Naive thymus-derived CD4-positive, alpha-beta T cell (primary cell): Measurements from ENCODE around the gene ASIC2. TPM values are rescaled to one million over a fixed set of nuclear protein-coding genes. Genes with fewer than 3 reads are reported as not detected.

ENCODE experiments used
- ATAC-seq: fragments of 150-1000 bp; cut with Tn5 transposase; 2 replicates; pipeline ENCODE4 v1.10.0; 2021; ENCODE audit warnings: mild to moderate bottlenecking, moderate library complexity
- CTCF ChIA-PET: fragments of 350-600 bp; sonication (Branson Sonifier 250); formaldehyde crosslinking; loops from one replicate; lab custom pipeline; 2021; ENCODE audit warnings: antibody characterized with exemption; lab: Charles Lee
- POLR2A ChIA-PET: fragments of 350-600 bp; sonication (Branson Sonifier 250); formaldehyde crosslinking; loops from one replicate; lab custom pipeline; 2021; ENCODE audit warnings: antibody characterized with exemption, inconsistent platforms; lab: Charles Lee
- DNase-seq, 9 donors: peaks; one replicate each; pipeline versions ENCODE4 v3.0.0 to v3.0.0-alpha.2; 2020 to 2022; ENCODE audit warnings: mixed read lengths in 1 of 9
- H3K27ac ChIP-seq: one replicate; pipeline ENCODE4 v1.7.0; 2013; ENCODE audit warnings: mild to moderate bottlenecking, low read depth, low read length, moderate library complexity
- H3K27me3 ChIP-seq, 2 donors: one replicate each; pipeline ENCODE4 v1.7.0; 2013; ENCODE audit warnings: low read length in 2 of 2, mild to moderate bottlenecking in 2 of 2, moderate library complexity in 2 of 2; ENCODE audit not compliant: control insufficient read depth in 2 of 2, insufficient read depth in 2 of 2
- H3K36me3 ChIP-seq, 3 experiments: 1 replicate in 2 of 3; 2 replicates in 1 of 3; pipeline ENCODE4 v1.7.0; 2013; ENCODE audit warnings: low read length in 3 of 3, mild to moderate bottlenecking in 3 of 3, moderate library complexity in 1 of 3; ENCODE audit not compliant: insufficient read depth in 3 of 3, control insufficient read depth in 2 of 3
- H3K4me1 ChIP-seq, 2 donors: one replicate each; pipeline ENCODE4 v1.7.0; 2013; ENCODE audit warnings: low read length in 2 of 2, mild to moderate bottlenecking in 2 of 2, moderate library complexity in 1 of 2; ENCODE audit not compliant: control insufficient read depth in 2 of 2, insufficient read depth in 2 of 2
- H3K4me3 ChIP-seq: 2 replicates; pipeline ENCODE4 v1.7.0; 2013; ENCODE audit warnings: mild to moderate bottlenecking, low read length
- H3K9me3 ChIP-seq, 3 experiments: 1 replicate in 2 of 3; 2 replicates in 1 of 3; pipeline ENCODE4 v1.7.0; 2013; ENCODE audit warnings: low read length in 3 of 3; ENCODE audit not compliant: control insufficient read depth in 2 of 3
- H3K27ac Mint-ChIP-seq, 9 donors: one replicate each; pipeline ENCODE4 v1.8.0; 2020 to 2022; ENCODE audit warnings: mixed read lengths in 9 of 9, mild to moderate bottlenecking in 8 of 9, moderate library complexity in 5 of 9, inconsistent platforms in 2 of 9
- H3K27me3 Mint-ChIP-seq, 5 donors: one replicate each; pipeline ENCODE4 v1.8.0; 2021 to 2022; ENCODE audit warnings: mixed read lengths in 5 of 5, mild to moderate bottlenecking in 1 of 5
- H3K36me3 Mint-ChIP-seq, 5 donors: one replicate each; pipeline ENCODE4 v1.8.0; 2020 to 2022; ENCODE audit warnings: mixed read lengths in 5 of 5, mild to moderate bottlenecking in 3 of 5, inconsistent platforms in 1 of 5
- H3K4me1 Mint-ChIP-seq, 7 donors: one replicate each; pipeline ENCODE4 v1.8.0; 2020 to 2022; ENCODE audit warnings: mixed read lengths in 7 of 7, mild to moderate bottlenecking in 3 of 7, inconsistent platforms in 1 of 7
- H3K4me3 Mint-ChIP-seq, 10 donors: one replicate each; pipeline ENCODE4 v1.8.0; 2020 to 2022; ENCODE audit warnings: mild to moderate bottlenecking in 10 of 10, mixed read lengths in 10 of 10, moderate library complexity in 6 of 10, inconsistent platforms in 2 of 10
- H3K9me3 Mint-ChIP-seq, 11 donors: one replicate each; pipeline ENCODE4 v1.8.0; 2020 to 2022; ENCODE audit warnings: mixed read lengths in 11 of 11, mild to moderate bottlenecking in 4 of 11, inconsistent platforms in 1 of 11, moderate library complexity in 1 of 11
- intact Hi-C, 2 donors: fragments of 100-400 bp; cut with micrococcal nuclease; formaldehyde crosslinking; loops; one replicate each; pipeline ENCODE4 v1.15.1; 2023
- polyA plus RNA-seq, 2 donors: library from polyadenylated mRNA; unstranded; fragments of 300-500 nt; fragmentation: Illumina TruSeq; gene quantifications; one replicate each; pipeline ENCODE4 v1.2.3, GENCODE V29; 2021
- total RNA-seq, 6 experiments: library from RNA in 5 of 6; stranded (reverse) in 5 of 6; gene quantifications; 1 replicate in 5 of 6; 2 replicates in 1 of 6; pipeline ENCODE4 v1.2.3 and lab custom pipeline; 2021 to 2026

ASIC2 gene
- total and polyA plus RNA-seq, 7 experiments from 2014 or later, result not detected

- H3K27ac ChIP-seq, result no peak overlapping the region
- DNase-seq (no peak), ATAC-seq (no peak)
- no peaks in the 10 kb centered on the region for H3K36me3 ChIP-seq
- intact Hi-C loops, result no loop called here
- Mint-ChIP-seq H3K27ac (no peak overlapping the region), H3K36me3 (no peaks in the 10 kb centered on the region), H3K9me3 (peaks cover 0 to 2% (median 0%) of the 10 kb centered on the region in 11 donors), H3K4me1 (no peaks in the 10 kb centered on the region), H3K4me3 (no peak overlapping the region), H3K27me3 (peaks cover 0 to 22% (median 5%) of the 10 kb centered on the region in 5 donors)
- no peak overlapping the region for H3K4me3 ChIP-seq
- no peaks in the 10 kb centered on the region for H3K9me3 ChIP-seq
- H3K4me1 ChIP-seq, result no peaks in the 10 kb centered on the region
- no peaks in the 10 kb centered on the region for H3K27me3 ChIP-seq
- ChIA-PET CTCF (no interaction called here), POLR2A (no interaction called here)
Observed at GRCh38 chr17:33228548-33228947, 64.5 kb downstream of the ASIC2 start.

GRCh38 chr17:33227911-33228310 lies 65.2 kb downstream of the ASIC2 start:
- ChIA-PET CTCF (no interaction called here), POLR2A (no interaction called here)
- H3K9me3 Mint-ChIP-seq, result peaks cover 0 to 2% (median 0%) of the 10 kb centered on the region in 11 donors
- Histone ChIP-seq H3K9me3 (no peaks in the 10 kb centered on the region), H3K36me3 (no peaks in the 10 kb centered on the region), H3K27me3 (no peaks in the 10 kb centered on the region), H3K4me3 (no peak overlapping the region), H3K27ac (no peak overlapping the region), H3K4me1 (no peaks in the 10 kb centered on the region)
- no peaks in the 10 kb centered on the region for H3K36me3 Mint-ChIP-seq
- no peaks in the 10 kb centered on the region for H3K4me1 Mint-ChIP-seq
- intact Hi-C loops, result no loop called here
- no peak overlapping the region for H3K27ac Mint-ChIP-seq
- peaks cover 0 to 22% (median 5%) of the 10 kb centered on the region in 5 donors for H3K27me3 Mint-ChIP-seq
- H3K4me3 Mint-ChIP-seq, result no peak overlapping the region
- DNase-seq (no peak), ATAC-seq (no peak)

- no peaks in the 10 kb centered on the region for H3K4me1 ChIP-seq
- no peaks in the 10 kb centered on the region for H3K36me3 Mint-ChIP-seq
Observed at GRCh38 chr17:33225994-33226393, 67.1 kb downstream of the ASIC2 start.

GRCh38 chr17:33225509-33225908 lies 67.6 kb downstream of the ASIC2 start:
- DNase-seq, result no peak
- Mint-ChIP-seq H3K27ac (no peak overlapping the region), H3K36me3 (no peaks in the 10 kb centered on the region), H3K4me3 (no peak overlapping the region), H3K9me3 (peaks cover 0 to 2% (median 0%) of the 10 kb centered on the region in 11 donors), H3K27me3 (peaks cover 3 to 27% (median 5%) of the 10 kb centered on the region in 5 donors), H3K4me1 (no peaks in the 10 kb centered on the region)
- no peak for ATAC-seq
- CTCF ChIA-PET, result no interaction called here
- intact Hi-C loops, result no loop called here
- Histone ChIP-seq H3K4me3 (no peak overlapping the region), H3K27me3 (no peaks in the 10 kb centered on the region), H3K36me3 (no peaks in the 10 kb centered on the region), H3K27ac (no peak overlapping the region), H3K9me3 (no peaks in the 10 kb centered on the region), H3K4me1 (no peaks in the 10 kb centered on the region)
- POLR2A ChIA-PET, result no interaction called here

More at GRCh38 chr17:33225994-33226393, 67.1 kb downstream of the ASIC2 start:
- DNase-seq (no peak), ATAC-seq (no peak)
- Mint-ChIP-seq H3K4me3 (no peak overlapping the region), H3K27ac (no peak overlapping the region), H3K27me3 (peaks cover 2 to 27% (median 5%) of the 10 kb centered on the region in 5 donors), H3K4me1 (no peaks in the 10 kb centered on the region), H3K9me3 (peaks cover 0 to 2% (median 0%) of the 10 kb centered on the region in 11 donors)
- Histone ChIP-seq H3K27ac (no peak overlapping the region), H3K36me3 (no peaks in the 10 kb centered on the region), H3K27me3 (no peaks in the 10 kb centered on the region), H3K9me3 (no peaks in the 10 kb centered on the region), H3K4me3 (no peak overlapping the region)
- ChIA-PET CTCF (no interaction called here), POLR2A (no interaction called here)
- intact Hi-C loops, result no loop called here

GRCh38 chr17:33220036-33220435 lies 73.1 kb downstream of the ASIC2 start:
- H3K4me3 ChIP-seq, result no peak overlapping the region
- no peaks in the 10 kb centered on the region for H3K9me3 ChIP-seq
- intact Hi-C loops, result no loop called here
- no peaks in the 10 kb centered on the region for H3K36me3 Mint-ChIP-seq
- H3K36me3 ChIP-seq, result no peaks in the 10 kb centered on the region
- no peaks in the 10 kb centered on the region for H3K4me1 Mint-ChIP-seq
- no peak overlapping the region for H3K27ac ChIP-seq
- ATAC-seq, result no peak
- H3K4me1 ChIP-seq, result no peaks in the 10 kb centered on the region
- DNase-seq, result no peak
- H3K27me3 ChIP-seq, result no peaks in the 10 kb centered on the region
- POLR2A ChIA-PET, result no interaction called here
- H3K9me3 Mint-ChIP-seq, result peaks cover 0 to 3% (median 0%) of the 10 kb centered on the region in 11 donors
- peaks cover 8 to 24% (median 21%) of the 10 kb centered on the region in 5 donors for H3K27me3 Mint-ChIP-seq
- CTCF ChIA-PET, result no interaction called here
- no peak overlapping the region for H3K4me3 Mint-ChIP-seq
- no peak overlapping the region for H3K27ac Mint-ChIP-seq

- intact Hi-C loops, result no loop called here
- no peak overlapping the region for H3K4me3 ChIP-seq
- no peaks in the 10 kb centered on the region for H3K4me1 Mint-ChIP-seq
- ChIA-PET POLR2A (no interaction called here), CTCF (no interaction called here)
- DNase-seq, result no peak
- H3K9me3 Mint-ChIP-seq, result peaks cover 0 to 3% (median 0%) of the 10 kb centered on the region in 11 donors
- H3K36me3 Mint-ChIP-seq, result no peaks in the 10 kb centered on the region
- no peak overlapping the region for H3K27ac ChIP-seq
- H3K36me3 ChIP-seq, result no peaks in the 10 kb centered on the region
- no peak for ATAC-seq
- no peak overlapping the region for H3K4me3 Mint-ChIP-seq
- no peak overlapping the region for H3K27ac Mint-ChIP-seq
- H3K27me3 ChIP-seq, result no peaks in the 10 kb centered on the region
- peaks cover 8 to 30% (median 20%) of the 10 kb centered on the region in 5 donors for H3K27me3 Mint-ChIP-seq
- no peaks in the 10 kb centered on the region for H3K9me3 ChIP-seq
- H3K4me1 ChIP-seq, result no peaks in the 10 kb centered on the region
Observed at GRCh38 chr17:33218698-33219601, 74.1 kb downstream of the ASIC2 start.

- peaks cover 0 to 3% (median 0%) of the 10 kb centered on the region in 11 donors for H3K9me3 Mint-ChIP-seq
- no peaks in the 10 kb centered on the region for H3K36me3 ChIP-seq
- no peak overlapping the region for H3K4me3 ChIP-seq
- ChIA-PET POLR2A (no interaction called here), CTCF (no interaction called here)
- DNase-seq (no peak), ATAC-seq (no peak)
- H3K36me3 Mint-ChIP-seq, result no peaks in the 10 kb centered on the region
- no peak overlapping the region for H3K4me3 Mint-ChIP-seq
- no peak overlapping the region for H3K27ac Mint-ChIP-seq
- H3K4me1 Mint-ChIP-seq, result no peaks in the 10 kb centered on the region
- H3K4me1 ChIP-seq, result no peaks in the 10 kb centered on the region
- H3K27me3 Mint-ChIP-seq, result peaks cover 8 to 29% (median 20%) of the 10 kb centered on the region in 5 donors
- intact Hi-C loops, result no loop called here
- no peak overlapping the region for H3K27ac ChIP-seq
- no peaks in the 10 kb centered on the region for H3K9me3 ChIP-seq
- no peaks in the 10 kb centered on the region for H3K27me3 ChIP-seq
Observed at GRCh38 chr17:33217891-33218290, 75.2 kb downstream of the ASIC2 start.
